Endothelial cell of umbilical vein (primary cell): Measurements from ENCODE around the gene ADAM33. TPM values are rescaled to one million over a fixed set of nuclear protein-coding genes. Genes with fewer than 3 reads are reported as not detected.

Experiments used
- BruUV-seq: library from RNA; stranded (reverse); fragments of 400-500 nt; replicated peaks from 2 replicates; lab custom pipeline; 2021; lab: Mats Ljungman, UMichigan
- CTCF ChIA-PET: fragments of 300-600, 350-600 bp; sonication (Branson Sonifier 250); formaldehyde crosslinking; loops from one replicate; lab custom pipeline; 2021; ENCODE audit warnings: antibody characterized with exemption, inconsistent platforms; lab: Charles Lee
- POLR2A ChIA-PET: fragments of 300-600, 350-600 bp; sonication (Branson Sonifier 250); formaldehyde crosslinking; loops from one replicate; lab custom pipeline; 2021; ENCODE audit warnings: antibody characterized with exemption, inconsistent platforms; lab: Charles Lee
- DNase-seq: peaks from one replicate; pipeline ENCODE4 v3.0.0-alpha.2; 2011; ENCODE audit warnings: low read depth, low spot score
- FAIRE-seq: peaks from 2 replicates; lab custom pipeline; 2011; peaks lifted over from hg19 to GRCh38; lab: Jason Lieb, UNC
- H2AFZ ChIP-seq: 2 replicates; pipeline ENCODE4 v1.6.0; 2012; ENCODE audit warnings: low read depth, low read length, control low read depth, inconsistent platforms
- H3K27ac ChIP-seq: 2 replicates; pipeline ENCODE4 v1.5.1; 2011; ENCODE audit warnings: low read depth, mild to moderate bottlenecking, control low read depth, low read length, moderate library complexity; ENCODE audit not compliant: insufficient read depth
- H3K27me3 ChIP-seq, 2 experiments: 2 replicates each; pipeline versions ENCODE4 v1.6.0 to v1.6.1; 2011; ENCODE audit warnings: low read length in 2 of 2, mixed read lengths in 1 of 2; ENCODE audit not compliant: control insufficient read depth in 2 of 2, insufficient read depth in 2 of 2
- H3K36me3 ChIP-seq, 2 experiments: 2 replicates in 1 of 2; 3 replicates in 1 of 2; pipeline ENCODE4 v1.5.1; 2011; ENCODE audit warnings: low read length in 2 of 2, mild to moderate bottlenecking in 1 of 2, moderate library complexity in 1 of 2; ENCODE audit not compliant: control insufficient read depth in 2 of 2, insufficient read depth in 2 of 2; ENCODE audit errors: extremely low read depth in 1 of 2
- H3K4me1 ChIP-seq: 3 replicates; pipeline ENCODE4 v1.5.1; 2011; ENCODE audit warnings: mild to moderate bottlenecking, low read length; ENCODE audit not compliant: control insufficient read depth, insufficient read depth; ENCODE audit errors: extremely low read depth
- H3K4me2 ChIP-seq: 2 replicates; pipeline ENCODE4 v1.6.1; 2011; ENCODE audit warnings: low read length, control low read depth, mixed read lengths; ENCODE audit not compliant: insufficient read depth
- H3K4me3 ChIP-seq, 3 experiments: fragments of 200-600 bp in 1 of 3; sonication (generic), shearing (Covaris generic) in 1 of 3; replicated peaks in 1 of 3; 2 replicates each; pipeline ENCODE4 v1.5.1; 2011 to 2016; ENCODE audit warnings: control low read depth in 3 of 3, low read length in 3 of 3, mild to moderate bottlenecking in 2 of 3, inconsistent platforms in 1 of 3, low read depth in 1 of 3, moderate library complexity in 1 of 3; ENCODE audit not compliant: insufficient read depth in 1 of 3
- H3K79me2 ChIP-seq: 2 replicates; pipeline ENCODE4 v1.6.0; 2012; ENCODE audit warnings: low read length, inconsistent platforms; ENCODE audit not compliant: control insufficient read depth, insufficient read depth
- H3K9ac ChIP-seq: replicated peaks from 2 replicates; pipeline ENCODE3; 2011; ENCODE audit warnings: low read length, control low read depth; ENCODE audit not compliant: insufficient read depth; ENCODE audit errors: extremely low read depth
- H3K9me1 ChIP-seq: replicated peaks from 3 replicates; pipeline ENCODE4 v1.6.0; 2011; ENCODE audit warnings: mild to moderate bottlenecking, low read length; ENCODE audit not compliant: control insufficient read depth, insufficient read depth; ENCODE audit errors: extremely low read depth
- H3K9me3 ChIP-seq: replicated peaks from 2 replicates; pipeline ENCODE4 v1.5.1; 2012; ENCODE audit warnings: low read length, inconsistent platforms; ENCODE audit not compliant: control insufficient read depth, insufficient read depth
- H4K20me1 ChIP-seq: replicated peaks from 2 replicates; pipeline ENCODE3; 2011; ENCODE audit warnings: mild to moderate bottlenecking, low read length; ENCODE audit not compliant: control insufficient read depth, insufficient read depth; ENCODE audit errors: extremely low read depth
- CTCF ChIP-seq, 2 donors: IDR thresholded peaks; 1 replicate in 1 of 2; 2 replicates in 1 of 2; pipeline ENCODE4 v1.5.1; 2011; ENCODE audit warnings: low read length in 2 of 2, mild to moderate bottlenecking in 2 of 2, moderate library complexity in 2 of 2, control low read depth in 1 of 2, inconsistent platforms in 1 of 2, low read depth in 1 of 2; ENCODE audit not compliant: insufficient read depth in 1 of 2; ENCODE audit errors: extremely low read depth in 1 of 2
- FOS ChIP-seq: IDR thresholded peaks from 2 replicates; pipeline ENCODE4 v1.6.1; 2011; ENCODE audit warnings: mild to moderate bottlenecking, low read length, moderate library complexity, borderline replicate concordance; ENCODE audit not compliant: insufficient read depth
- GATA2 ChIP-seq: IDR thresholded peaks from 2 replicates; pipeline ENCODE4 v1.7.0; 2011; ENCODE audit warnings: low read depth, mild to moderate bottlenecking, moderate library complexity, mixed read lengths, low read length; ENCODE audit not compliant: insufficient read length, insufficient read depth
- JUN ChIP-seq: IDR thresholded peaks from 2 replicates; pipeline ENCODE4 v1.6.1; 2011; ENCODE audit warnings: borderline replicate concordance, low read depth; ENCODE audit not compliant: insufficient read length, insufficient read depth
- MAX ChIP-seq: IDR thresholded peaks from 2 replicates; pipeline ENCODE4 v1.6.1; 2011; ENCODE audit not compliant: insufficient read depth, insufficient read length
- dilution Hi-C: fragments of 300-500 bp; cut with MboI; formaldehyde crosslinking; loops from one replicate; pipeline ENCODE4 v1.15.0; 2019; ENCODE audit warnings: low sequenced_read_pairs; ENCODE audit not compliant: extremely low pct_ligation_motif_present
- intact Hi-C: fragments of 100-400 bp; cut with micrococcal nuclease; formaldehyde crosslinking; loops from one replicate; pipeline ENCODE4 v1.10.0; 2022
- polyA plus RNA-seq, 4 experiments: library from polyadenylated mRNA; depleted of rRNA in 3 of 4; stranded (reverse) in 3 of 4; unstranded in 1 of 4; fragments of >200 nt; gene quantifications; 2 replicates each; pipeline versions ENCODE4 v1.2.1 to v1.2.3, GENCODE V29; 2011 to 2012; ENCODE audit warnings: missing spikeins in 1 of 4
- total RNA-seq: library from RNA; stranded (reverse); gene quantifications from 2 replicates; pipeline ENCODE4 v1.2.3, GENCODE V29; 2021

Gene ADAM33
- total and polyA plus RNA-seq, 2 donors (not counting 3 experiments of a cell fraction or from before 2014, with no cell fraction given) = 0.06 to 0.18 TPM

DNA sequence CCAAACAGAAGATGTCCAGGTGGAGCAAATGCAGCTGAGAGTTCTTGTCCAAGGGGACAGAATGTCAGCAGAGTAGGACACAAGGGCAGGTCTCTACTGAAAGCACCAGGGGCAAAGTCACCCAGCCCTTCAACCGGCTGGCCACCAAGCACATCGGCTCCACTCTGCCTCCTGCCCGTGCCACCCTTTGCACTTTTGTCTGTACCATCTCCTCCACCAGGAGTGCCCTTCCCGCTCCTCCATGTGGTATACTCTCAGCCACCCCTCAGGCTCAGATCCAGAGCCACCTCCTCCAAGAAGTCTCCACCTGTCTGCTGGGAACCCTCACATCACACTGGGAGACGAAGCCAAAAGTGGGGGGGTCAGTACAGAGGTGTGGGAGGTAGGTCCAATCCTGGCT is 46.5 kb upstream of the ADAM33 start:
- no TSS peak for BruUV-seq
- no peak overlapping the region for H3K9ac ChIP-seq
- ChIA-PET POLR2A (no interaction called here), CTCF (interaction anchor here (1.0 to 7.2 kb wide), 6 partner anchors 11 to 126 kb away, joined by 4 to 40 read pairs (median 8); no protein-coding TSS in a partner anchor)
- H3K9me1 ChIP-seq = no peaks in the 10 kb centered on the region
- no peaks in the 10 kb centered on the region for H3K9me3 ChIP-seq
- no peak overlapping the region for H3K4me3 ChIP-seq
- H3K79me2 ChIP-seq = no peaks in the 10 kb centered on the region
- FAIRE-seq (no peak), DNase-seq (no peak)
- no peaks in the 10 kb centered on the region for H3K4me1 ChIP-seq
- H3K4me2 ChIP-seq = no peak overlapping the region
- H3K36me3 ChIP-seq = no peaks in the 10 kb centered on the region
- no peak overlapping the region for H3K27ac ChIP-seq
- intact Hi-C loops = no loop called here
- H3K27me3 ChIP-seq = peaks cover 10% of the 10 kb centered on the region in 2 experiments
- dilution Hi-C loops = no loop called here
- no peaks in the 10 kb centered on the region for H4K20me1 ChIP-seq
- no peak for TF ChIP-seq CTCF (IDR thresholded peaks at IDR 0.05; ENCODE audit: extremely low read depth in 1 of 2, insufficient read depth in 1 of 2, low read depth in 1 of 2, low read length in 2 of 2)
- TF ChIP-seq FOS = no peak
- no peak for TF ChIP-seq JUN
- TF ChIP-seq MAX = no peak
- no peak for TF ChIP-seq GATA2
- H2AFZ ChIP-seq = no peak overlapping the region
